Adrenal gland (tissue), 12 donors: Measurements from ENCODE around the gene FOXC2. TPM values are rescaled to one million over a fixed set of nuclear protein-coding genes. Genes with fewer than 3 reads are reported as not detected.

Source experiments
- DNase-seq, 7 donors: peaks; one replicate each; pipeline ENCODE4 v3.0.0-alpha.2; 2019 to 2020
- H3K27ac ChIP-seq, 5 donors: fragments of 200-600 bp; sonication (generic) in 4 of 5; 1 replicate in 3 of 5; 2 replicates in 2 of 5; pipeline versions ENCODE4 v1.5.1 to v1.8.0; 2016 to 2020; ENCODE audit warnings: mild to moderate bottlenecking in 1 of 5
- H3K27me3 ChIP-seq: fragments of 200-600 bp; 2 replicates; pipeline ENCODE4 v1.8.0; 2021
- H3K36me3 ChIP-seq, 2 donors: fragments of 200-600 bp; replicated peaks in 1 of 2; 1 replicate in 1 of 2; 2 replicates in 1 of 2; pipeline versions ENCODE4 v1.5.1 to v1.8.0; 2018 to 2022
- H3K4me1 ChIP-seq, 2 donors: fragments of 200-600 bp; replicated peaks in 1 of 2; 1 replicate in 1 of 2; 2 replicates in 1 of 2; pipeline versions ENCODE4 v1.5.1 to v1.8.0; 2018 to 2021
- H3K4me3 ChIP-seq, 4 donors: fragments of 200-600 bp; sonication (generic) in 3 of 4; one replicate each; pipeline ENCODE4 v1.5.1; 2016 to 2018
- H3K9me3 ChIP-seq, 3 donors: fragments of 200-600 bp; sonication (generic) in 1 of 3; replicated peaks in 1 of 3; 1 replicate in 2 of 3; 2 replicates in 1 of 3; pipeline versions ENCODE4 v1.5.1 to v1.8.0; 2016 to 2021
- POLR2A ChIP-seq, 2 donors: fragments of 450-650 bp; IDR thresholded peaks; one replicate each; pipeline ENCODE4 v1.6.1; 2017; ENCODE audit warnings: antibody characterized with exemption in 2 of 2, mild to moderate bottlenecking in 2 of 2, moderate library complexity in 1 of 2
- WGBS, 4 donors: extraction: QIAGEN DNeasy Blood & Tissue Kit in 2 of 4; methylation state at CpG; one replicate each; pipeline versions ENCODE4 v1.1.5 to v1.1.7; 2013 to 2017; 5-methylcytosine and 5-hydroxymethylcytosine counted together
- intact Hi-C, 2 donors: fragments of 100-400 bp; cut with DNase I; formaldehyde crosslinking; loops; one replicate each; pipeline versions ENCODE4 v1.14.1 to v1.15.0; 2022 to 2023
- polyA plus RNA-seq, 3 donors: library from polyadenylated mRNA; stranded (reverse); fragments of 200-250 nt in 2 of 3; fragments of 350-450 nt in 1 of 3; fragmentation: Illumina TruSeq in 1 of 3; extraction: RNeasy Lipid Tissue Mini Kit (QIAGEN cat#74804) in 1 of 3; gene quantifications; one replicate each; pipeline ENCODE4 v1.2.3, GENCODE V29; 2013 to 2014
- total RNA-seq, 9 donors: library from RNA; depleted of rRNA in 4 of 9; stranded (reverse); fragments of >200 nt in 4 of 9; fragments of 120-200 nt in 1 of 9; fragmentation: NEBNext Ultra II Directional in 1 of 9; extraction: Animal tissue kit (Norgen Biotek cat#: 25700) in 1 of 9; gene quantifications; one replicate each; pipeline versions ENCODE4 v1.1.0 to v1.2.4, GENCODE V29; 2013 to 2023
- TF ChIP-seq, protein P1 (sequence below), 6 experiments: fragments of 450-650 bp in 4 of 6; fragments of 200-600 bp in 2 of 6; sonication (generic) in 1 of 6; IDR thresholded peaks; 1 replicate in 5 of 6; 2 replicates in 1 of 6; pipeline versions ENCODE4 v1.5.1 to v1.8.0; 2016 to 2021; ENCODE audit warnings: antibody characterized with exemption in 6 of 6, mild to moderate bottlenecking in 2 of 6, moderate library complexity in 1 of 6
- donor health status: healthy with polysubstance abuse.
- donor health status: Bipolar disorder and iron deficiency.
- donor health status: DM: yes; HTN: yes; CAD: no.
- donor health status: DM: no; HTN: no; CAD: no.
- donor health status: DM: no; HTN: no; CAD: no.
- donor health status: DM: yes; HTN: yes; CAD: no.

FOXC2 gene
- total and polyA plus RNA-seq, 12 donors = 0.39 to 4.8 (median 2.1) TPM

DNA sequence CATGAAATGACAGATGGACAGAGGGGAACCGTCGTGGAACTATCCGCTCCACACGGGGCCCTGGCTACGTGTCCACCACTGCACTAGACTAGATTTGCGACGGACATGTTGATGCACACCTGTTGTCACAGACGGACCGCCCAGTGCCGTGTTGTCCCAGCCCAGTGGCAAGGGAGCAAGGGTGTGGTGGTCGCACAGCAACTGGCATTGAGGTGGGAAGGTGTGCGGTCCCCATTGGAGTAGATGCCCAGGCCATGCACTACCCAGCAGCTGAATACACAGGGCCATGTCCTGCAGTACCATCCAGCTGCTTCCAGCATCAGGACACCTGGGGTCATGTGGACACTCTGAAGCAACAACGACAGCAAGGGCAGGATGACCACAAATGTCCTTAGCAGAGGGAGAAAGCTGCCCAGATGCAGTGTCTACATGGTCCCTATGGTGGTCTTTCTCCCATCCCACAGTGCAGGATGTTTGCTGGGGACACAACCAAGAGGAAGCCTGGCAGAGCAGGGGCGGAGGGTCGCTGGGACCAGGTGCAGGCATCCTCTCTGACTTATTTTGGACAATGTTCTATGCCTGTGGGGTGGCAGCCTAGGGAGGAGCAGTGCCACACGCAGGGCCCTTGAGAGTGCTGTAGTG lies 47.5 kb upstream of the FOXC2 start:
- intact Hi-C loops = loop anchor here (5.0 to 10.0 kb wide), 4 partner anchors 174 to 694 kb away; no protein-coding TSS in a partner anchor
- H3K27me3 ChIP-seq = peaks cover 74% of the 10 kb centered on the region
- no peaks in the 10 kb centered on the region for H3K9me3 ChIP-seq
- 80 to 83% (median 82%) methylated on average over 12 to 16 of the region's 16 CpGs for WGBS, 4 donors
- H3K4me1 ChIP-seq = peaks cover 0 to 8% of the 10 kb centered on the region in 2 donors
- H3K27ac ChIP-seq = no peak overlapping the region
- H3K36me3 ChIP-seq = no peaks in the 10 kb centered on the region
- H3K4me3 ChIP-seq = no peak overlapping the region
- TF ChIP-seq, protein P1, sequence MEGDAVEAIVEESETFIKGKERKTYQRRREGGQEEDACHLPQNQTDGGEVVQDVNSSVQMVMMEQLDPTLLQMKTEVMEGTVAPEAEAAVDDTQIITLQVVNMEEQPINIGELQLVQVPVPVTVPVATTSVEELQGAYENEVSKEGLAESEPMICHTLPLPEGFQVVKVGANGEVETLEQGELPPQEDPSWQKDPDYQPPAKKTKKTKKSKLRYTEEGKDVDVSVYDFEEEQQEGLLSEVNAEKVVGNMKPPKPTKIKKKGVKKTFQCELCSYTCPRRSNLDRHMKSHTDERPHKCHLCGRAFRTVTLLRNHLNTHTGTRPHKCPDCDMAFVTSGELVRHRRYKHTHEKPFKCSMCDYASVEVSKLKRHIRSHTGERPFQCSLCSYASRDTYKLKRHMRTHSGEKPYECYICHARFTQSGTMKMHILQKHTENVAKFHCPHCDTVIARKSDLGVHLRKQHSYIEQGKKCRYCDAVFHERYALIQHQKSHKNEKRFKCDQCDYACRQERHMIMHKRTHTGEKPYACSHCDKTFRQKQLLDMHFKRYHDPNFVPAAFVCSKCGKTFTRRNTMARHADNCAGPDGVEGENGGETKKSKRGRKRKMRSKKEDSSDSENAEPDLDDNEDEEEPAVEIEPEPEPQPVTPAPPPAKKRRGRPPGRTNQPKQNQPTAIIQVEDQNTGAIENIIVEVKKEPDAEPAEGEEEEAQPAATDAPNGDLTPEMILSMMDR (IDR thresholded peaks at IDR 0.05) = no peak
- no peak for TF ChIP-seq POLR2A (IDR thresholded peaks at IDR 0.05)
- no peak for DNase-seq

DNA sequence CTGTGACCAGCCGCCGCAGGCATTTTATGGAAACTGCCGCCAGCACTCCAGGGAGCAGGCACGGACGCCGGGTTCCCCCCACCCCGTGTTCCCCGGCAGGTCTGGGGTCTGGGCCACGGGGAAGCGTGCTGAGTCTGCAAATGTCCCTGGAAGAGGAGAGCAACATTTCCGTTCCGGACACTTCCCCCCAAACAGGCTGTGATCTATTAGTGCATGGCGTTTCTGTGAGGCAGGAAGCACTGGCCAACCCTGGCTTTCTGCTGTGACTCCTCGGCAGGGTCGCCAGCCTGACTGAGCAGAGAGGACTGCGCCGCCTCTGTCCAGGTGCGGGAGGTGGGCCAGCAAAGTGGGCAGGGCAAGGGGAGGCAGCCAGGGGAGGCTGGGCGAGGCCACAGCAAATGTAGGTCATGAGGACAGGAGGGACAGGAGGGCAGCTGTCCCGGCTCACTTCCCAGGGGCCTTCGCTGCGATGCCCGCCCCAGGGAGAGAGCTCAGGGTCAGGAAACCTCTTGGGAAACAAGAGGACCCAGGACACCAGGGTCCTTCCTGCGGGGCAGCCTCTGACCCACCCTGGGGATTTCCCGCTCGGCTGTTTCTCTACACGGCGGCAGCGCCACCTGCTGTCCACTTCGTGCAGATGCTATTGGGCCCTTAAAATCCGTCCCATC lies 46.8 kb upstream of the FOXC2 start:
- DNase-seq = peak in 5 of 7 donors; percentile 59 to 73 (median 62)
- WGBS, 4 donors = 1 to 19% (median 8%) methylated on average over 13 to 31 of the region's 31 CpGs

DNA sequence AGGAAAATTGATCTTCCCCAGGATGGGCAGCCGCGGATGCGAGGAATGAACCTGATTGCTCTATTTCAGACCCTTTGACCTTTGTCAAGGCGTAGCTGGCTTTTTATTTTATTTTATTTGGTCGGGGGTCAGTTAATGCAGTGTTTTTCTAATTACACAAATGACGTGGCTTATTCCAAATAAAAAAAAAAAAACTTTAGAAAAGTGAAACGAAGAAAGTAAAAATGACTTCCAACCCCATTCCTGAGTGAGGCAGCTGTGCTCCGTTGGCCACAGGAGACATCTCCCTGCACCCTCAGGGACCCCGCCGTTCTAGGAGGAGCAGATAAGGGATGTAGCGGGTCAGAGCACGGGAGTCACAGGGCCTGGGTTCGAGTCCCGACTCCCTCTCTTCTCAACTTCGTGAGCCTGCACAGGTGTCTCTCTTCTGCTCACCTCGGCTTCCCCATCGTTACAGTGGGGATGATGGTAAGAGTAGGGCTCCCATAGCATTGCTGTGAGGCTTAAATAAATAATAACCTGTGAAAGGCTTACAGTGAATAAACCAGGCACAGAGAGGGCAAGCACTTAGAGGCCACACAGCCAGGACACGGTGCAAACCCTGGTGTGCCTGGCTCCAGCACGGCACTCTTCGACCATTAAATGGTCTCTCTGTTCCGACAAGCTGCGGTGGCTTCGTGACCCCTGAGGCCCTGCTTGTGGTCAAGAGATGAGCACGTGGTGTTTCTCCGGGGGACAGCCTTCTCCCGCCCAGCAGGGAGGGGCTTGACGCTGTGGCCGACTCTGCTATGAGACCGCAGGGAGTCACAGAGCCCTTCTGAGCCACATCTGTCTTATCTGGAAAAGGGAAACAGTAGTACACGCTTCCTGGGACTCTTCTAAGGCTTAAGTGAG lies 46.1 kb upstream of the FOXC2 start:
- DNase-seq = no peak
- TF ChIP-seq POLR2A (IDR thresholded peaks at IDR 0.05) = no peak
- TF ChIP-seq, protein P1 (IDR thresholded peaks at IDR 0.05) = no peak
- Histone ChIP-seq H3K4me3 (peak overlapping the region in 1 of 4 donors; percentile 3), H3K4me1 (peaks cover 0 to 8% of the 10 kb centered on the region in 2 donors), H3K27ac (no peak overlapping the region), H3K9me3 (no peaks in the 10 kb centered on the region), H3K27me3 (peaks cover 59% of the 10 kb centered on the region), H3K36me3 (no peaks in the 10 kb centered on the region)
- WGBS, 4 donors = 33 to 41% (median 35%) methylated on average over 30 of the region's 30 CpGs
- intact Hi-C loops = loop anchor here in 1 of 2 donors (2.0 kb wide), 1 partner anchor 448 kb away; no protein-coding TSS in a partner anchor

More for the DNA sequence above, 46.8 kb upstream of the FOXC2 start:
- H3K27me3 ChIP-seq = peaks cover 67% of the 10 kb centered on the region
- no peak overlapping the region for H3K27ac ChIP-seq
- TF ChIP-seq POLR2A (IDR thresholded peaks at IDR 0.05) = no peak
- TF ChIP-seq, protein P1 (IDR thresholded peaks at IDR 0.05) = peak; percentile 75 to 93 (median 79)
- H3K9me3 ChIP-seq = no peaks in the 10 kb centered on the region
- intact Hi-C loops = loop anchor here (2.0 to 10.0 kb wide), 5 partner anchors 175 to 695 kb away; no protein-coding TSS in a partner anchor
- peaks cover 0 to 8% of the 10 kb centered on the region in 2 donors for H3K4me1 ChIP-seq
- H3K4me3 ChIP-seq = peak overlapping the region in 1 of 4 donors; percentile 3
- H3K36me3 ChIP-seq = no peaks in the 10 kb centered on the region
